ENCODE data around the gene PSD2.

DNA sequence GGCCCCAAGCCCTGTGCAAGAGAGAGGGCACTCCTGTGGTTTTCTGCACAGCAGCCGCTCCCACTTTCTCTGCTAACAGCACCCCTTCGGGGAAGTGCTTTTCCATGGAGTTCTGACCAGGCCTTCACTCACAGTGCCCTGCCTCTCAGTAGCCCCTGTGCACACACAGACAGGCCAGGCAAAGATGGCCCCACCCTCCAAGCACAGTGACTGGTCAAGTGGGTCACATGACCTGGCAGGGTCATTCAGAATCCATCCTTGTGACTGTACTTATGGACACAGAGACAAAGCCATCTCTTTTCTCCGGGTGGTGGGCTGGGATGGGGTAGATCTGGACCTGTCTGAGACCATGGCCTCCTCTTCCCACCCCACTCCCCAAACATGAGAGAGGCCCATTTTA lies 82.5 kb downstream of the PSD2 start:
- TF ChIP-seq POLR2A (IDR thresholded peaks at IDR 0.05; ENCODE audit: low read length) = no peak
- TF ChIP-seq GATA1 (IDR thresholded peaks at IDR 0.05; ENCODE audit: low read depth, low read length) = no peak

Data from erythroblast (primary cell).